ENCODE measurements around the gene ZNF385B. TPM values are rescaled to one million over a fixed set of nuclear protein-coding genes. Genes with fewer than 3 reads are reported as not detected.
"Not testable (repeated sequence)": the region's sequence is repeated elsewhere in the genome, so short reads cannot be mapped to it uniquely, and the experiment has no call there.

The ZNF385B gene
- total and polyA plus RNA-seq, 4 donors, result 13.5 to 70.8 (median 45.2) TPM

- TF ChIP-seq CTCF (IDR thresholded peaks at IDR 0.05; ENCODE audit: control extremely low read depth, extremely low read depth), result no peak
- Histone ChIP-seq H3K27me3 (ENCODE audit: control insufficient read depth in 3 of 3, insufficient read depth in 3 of 3, low read length in 2 of 3) (no peaks in the 10 kb centered on the region), H3K36me3 (ENCODE audit: control insufficient read depth in 4 of 4, insufficient read depth in 4 of 4, low read length in 4 of 4) (no peaks in the 10 kb centered on the region), H3K9ac (ENCODE audit: insufficient read depth in 1 of 2, low read length in 2 of 2) (no peak overlapping the region), H3K27ac (ENCODE audit: low read depth in 1 of 2, low read length in 1 of 2) (no peak overlapping the region), H3K4me3 (no peak overlapping the region), H3K9me3 (ENCODE audit: control insufficient read depth in 4 of 4, insufficient read depth in 3 of 4, low read length in 3 of 4) (no peaks in the 10 kb centered on the region), H3K4me1 (ENCODE audit: control insufficient read depth in 5 of 5, insufficient read depth in 5 of 5, low read length in 5 of 5) (peaks cover 0 to 15% (median 5%) of the 10 kb centered on the region in 5 donors)
- WGBS, 2 donors, result 60 to 69% methylated on average over 6 of the region's 6 CpGs
- no peak for ATAC-seq (ENCODE audit: insufficient read depth, low FRiP score)
- DNase-seq, result no peak
Measured at GRCh38 chr2:179636100-179636980, 225.1 kb downstream of the ZNF385B start.

GRCh38 chr2:179631769-179632385, 229.5 kb downstream of the ZNF385B start:
- WGBS, 2 donors, result 61 to 67% methylated on average over 2 of the region's 2 CpGs

GRCh38 chr2:179629776-179630175, 231.6 kb downstream of the ZNF385B start:
- not testable (repeated sequence) for H3K4me3 ChIP-seq; ATAC-seq (ENCODE audit: insufficient read depth, low FRiP score); H3K4me1 ChIP-seq (ENCODE audit: control insufficient read depth in 5 of 5, insufficient read depth in 5 of 5, low read length in 5 of 5); H3K36me3 ChIP-seq (ENCODE audit: control insufficient read depth in 4 of 4, insufficient read depth in 4 of 4, low read length in 4 of 4); H3K9ac ChIP-seq (ENCODE audit: insufficient read depth in 1 of 2, low read length in 2 of 2); H3K27ac ChIP-seq (ENCODE audit: low read depth in 1 of 2, low read length in 1 of 2); H3K27me3 ChIP-seq (ENCODE audit: control insufficient read depth in 3 of 3, insufficient read depth in 3 of 3, low read length in 2 of 3); DNase-seq; H3K9me3 ChIP-seq (ENCODE audit: control insufficient read depth in 4 of 4, insufficient read depth in 3 of 4, low read length in 3 of 4)
- 80 to 89% methylated on average over 5 of the region's 5 CpGs for WGBS, 2 donors

More at GRCh38 chr2:179631769-179632385, 229.5 kb downstream of the ZNF385B start:
- H3K4me1 ChIP-seq (ENCODE audit: control insufficient read depth in 5 of 5, insufficient read depth in 5 of 5, low read length in 5 of 5); H3K4me3 ChIP-seq; H3K36me3 ChIP-seq (ENCODE audit: control insufficient read depth in 4 of 4, insufficient read depth in 4 of 4, low read length in 4 of 4); H3K9me3 ChIP-seq (ENCODE audit: control insufficient read depth in 4 of 4, insufficient read depth in 3 of 4, low read length in 3 of 4); DNase-seq; H3K27ac ChIP-seq (ENCODE audit: low read depth in 1 of 2, low read length in 1 of 2); H3K9ac ChIP-seq (ENCODE audit: insufficient read depth in 1 of 2, low read length in 2 of 2); ATAC-seq (ENCODE audit: insufficient read depth, low FRiP score); H3K27me3 ChIP-seq (ENCODE audit: control insufficient read depth in 3 of 3, insufficient read depth in 3 of 3, low read length in 2 of 3): not testable (repeated sequence)

GRCh38 chr2:179626261-179626660, 235.2 kb downstream of the ZNF385B start:
- no peak for ATAC-seq (ENCODE audit: insufficient read depth, low FRiP score)
- Histone ChIP-seq H3K27me3 (ENCODE audit: control insufficient read depth in 3 of 3, insufficient read depth in 3 of 3, low read length in 2 of 3) (no peaks in the 10 kb centered on the region), H3K27ac (ENCODE audit: low read depth in 1 of 2, low read length in 1 of 2) (no peak overlapping the region), H3K9ac (ENCODE audit: insufficient read depth in 1 of 2, low read length in 2 of 2) (no peak overlapping the region), H3K4me1 (ENCODE audit: control insufficient read depth in 5 of 5, insufficient read depth in 5 of 5, low read length in 5 of 5) (peaks cover 0 to 5% (median 0%) of the 10 kb centered on the region in 5 donors), H3K9me3 (ENCODE audit: control insufficient read depth in 4 of 4, insufficient read depth in 3 of 4, low read length in 3 of 4) (peaks cover 0 to 3% (median 0%) of the 10 kb centered on the region in 4 donors), H3K4me3 (no peak overlapping the region), H3K36me3 (ENCODE audit: control insufficient read depth in 4 of 4, insufficient read depth in 4 of 4, low read length in 4 of 4) (no peaks in the 10 kb centered on the region)
- TF ChIP-seq CTCF (IDR thresholded peaks at IDR 0.05; ENCODE audit: control extremely low read depth, extremely low read depth), result no peak
- DNase-seq, result no peak
- WGBS, 2 donors, result 84 to 86% methylated on average over 2 of the region's 2 CpGs

Data from lung (tissue), 12 donors.